ENCODE data around the gene ITM2C.

ITM2C gene

DNA sequence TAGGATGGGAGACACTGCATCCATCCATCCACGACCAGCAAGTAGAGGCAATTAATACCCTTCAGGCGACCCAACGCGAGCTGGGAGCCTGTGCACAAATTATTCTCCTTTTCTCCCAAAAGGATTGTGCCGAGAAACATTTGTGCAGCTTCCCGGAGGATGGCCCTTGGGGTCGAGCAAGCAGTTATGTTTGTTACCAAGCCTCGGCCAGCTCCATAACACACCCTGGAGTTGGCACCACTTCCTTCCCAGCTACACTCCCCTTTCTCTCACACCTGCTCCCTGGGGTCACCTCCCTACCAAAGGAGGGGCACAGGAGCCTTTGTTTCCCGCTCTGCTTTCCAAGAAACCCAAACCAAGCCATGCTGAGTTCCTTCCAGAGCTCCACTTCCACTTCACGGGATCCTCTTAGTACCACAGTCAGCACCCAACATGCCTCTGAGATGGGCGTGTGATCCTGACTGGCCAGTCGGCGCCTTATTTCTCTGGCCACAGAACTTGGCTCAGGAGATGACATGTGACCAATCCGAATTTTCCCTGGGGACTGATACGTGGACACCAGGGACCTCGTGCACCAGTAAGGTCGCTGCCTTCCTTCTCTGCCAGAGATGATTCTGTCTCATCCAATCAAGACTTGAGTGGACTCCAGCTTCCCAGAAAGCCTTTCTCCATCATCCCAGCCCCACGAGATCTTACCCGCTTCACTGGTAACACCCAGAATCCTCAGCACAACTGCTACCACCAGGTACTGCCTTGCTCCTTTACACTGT lies 31.8 kb downstream of the ITM2C start:
- no peak overlapping the region for H2BK15ac ChIP-seq (ENCODE audit: low read length)
- no peak overlapping the region for H3K27ac ChIP-seq (replicated peaks; ENCODE audit: low read length)
- H3K79me1 ChIP-seq (ENCODE audit: low read depth, low read length), result no peaks in the 10 kb centered on the region
- H2AFZ ChIP-seq (ENCODE audit: low read length), result no peak overlapping the region
- WGBS, 2 donors (ENCODE audit: extremely low coverage in 2 of 2, insufficient read length in 2 of 2, insufficient replicate concordance in 1 of 2), result no CpG with 5 or more reads among the region's 19 CpGs
- no peak overlapping the region for H3K23ac ChIP-seq (ENCODE audit: low read depth, low read length, poor library complexity)
- H2AK5ac ChIP-seq (ENCODE audit: low read depth, low read length), result no peak overlapping the region
- H3K9ac ChIP-seq (ENCODE audit: low read depth, low read length, poor library complexity), result no peak overlapping the region
- no peaks in the 10 kb centered on the region for H3K36me3 ChIP-seq (replicated peaks in 1 of 2; ENCODE audit: control insufficient read depth in 2 of 2, insufficient read depth in 2 of 2, low read length in 2 of 2)
- H4K91ac ChIP-seq (ENCODE audit: low read depth, low read length, poor library complexity), result no peak overlapping the region
- no peak overlapping the region for H3K14ac ChIP-seq (ENCODE audit: low read length)
- H3K4me3 ChIP-seq (ENCODE audit: low read length in 2 of 2), result no peak overlapping the region
- H2BK5ac ChIP-seq (ENCODE audit: low read length), result peak overlapping the region; percentile 54
- no peak overlapping the region for H4K8ac ChIP-seq (ENCODE audit: low read depth, low read length)
- H2BK120ac ChIP-seq (ENCODE audit: low read depth, low read length), result no peak overlapping the region
- no peak overlapping the region for H2BK12ac ChIP-seq (ENCODE audit: low read length)
- no peak overlapping the region for H3K4me2 ChIP-seq (ENCODE audit: insufficient read depth, low read length, poor library complexity, severe bottlenecking)
- no peaks in the 10 kb centered on the region for H3K27me3 ChIP-seq (ENCODE audit: control insufficient read depth in 3 of 3, insufficient read depth in 3 of 3, low read depth in 1 of 3, low read length in 3 of 3)
- no peak for DNase-seq (ENCODE audit: low spot score)
- H3K4me1 ChIP-seq (ENCODE audit: control insufficient read depth in 2 of 2, insufficient read depth in 1 of 2, low read depth in 1 of 2, low read length in 2 of 2), result peaks cover 6 to 31% of the 10 kb centered on the region in 2 donors
- H3K9me3 ChIP-seq (replicated peaks in 1 of 2; ENCODE audit: control insufficient read depth in 2 of 2, insufficient read depth in 1 of 2, low read depth in 1 of 2, low read length in 2 of 2), result peaks cover 0 to 3% of the 10 kb centered on the region in 2 donors
- no peak overlapping the region for H3K4ac ChIP-seq (ENCODE audit: low read length)
- no peak overlapping the region for H3K18ac ChIP-seq (ENCODE audit: low read length)

DNA sequence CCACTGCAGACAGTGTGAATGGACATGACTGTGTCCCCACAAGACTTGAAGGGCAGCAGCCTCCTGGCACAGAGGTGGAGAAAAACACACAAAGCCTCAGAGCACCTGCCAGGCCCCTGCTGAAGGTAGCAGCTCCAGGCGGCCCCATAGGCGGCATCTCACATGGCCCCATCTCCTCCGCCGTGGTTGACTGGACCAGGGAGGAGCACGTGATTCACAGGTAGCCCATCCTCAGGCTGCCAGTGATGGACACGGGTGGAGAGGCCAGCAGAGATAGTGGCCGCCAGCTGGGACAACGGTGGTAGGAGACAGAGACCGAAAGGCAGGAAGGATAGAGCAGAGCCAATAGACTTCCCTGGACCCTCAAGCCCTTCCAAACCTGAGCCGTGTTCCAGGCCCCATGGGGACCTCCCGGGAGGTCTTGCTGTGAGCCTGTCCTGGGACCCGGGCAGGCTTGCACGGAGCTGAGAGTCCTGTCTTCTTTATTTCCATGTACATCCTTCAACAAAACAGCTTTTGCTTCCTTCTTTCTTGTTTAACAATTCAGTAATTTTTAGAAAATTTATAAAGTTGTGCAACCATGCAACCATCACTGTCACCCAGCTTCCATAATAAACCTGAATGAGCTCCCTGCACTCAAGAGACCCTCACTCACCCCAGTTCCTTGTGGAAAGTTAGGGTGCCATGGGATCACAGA lies 33.4 kb downstream of the ITM2C start:
- Histone ChIP-seq H3K9ac (ENCODE audit: low read depth, low read length, poor library complexity) (no peak overlapping the region), H2BK12ac (ENCODE audit: low read length) (peak overlapping the region; percentile 33), H3K27me3 (ENCODE audit: control insufficient read depth in 3 of 3, insufficient read depth in 3 of 3, low read depth in 1 of 3, low read length in 3 of 3) (no peaks in the 10 kb centered on the region), H3K36me3 (replicated peaks in 1 of 2; ENCODE audit: control insufficient read depth in 2 of 2, insufficient read depth in 2 of 2, low read length in 2 of 2) (no peaks in the 10 kb centered on the region), H3K14ac (ENCODE audit: low read length) (no peak overlapping the region), H3K4ac (ENCODE audit: low read length) (peak overlapping the region; percentile 20), H3K27ac (replicated peaks; ENCODE audit: low read length) (no peak overlapping the region), H2AK5ac (ENCODE audit: low read depth, low read length) (peak overlapping the region; percentile 40), H3K4me2 (ENCODE audit: insufficient read depth, low read length, poor library complexity, severe bottlenecking) (no peak overlapping the region), H3K9me3 (replicated peaks in 1 of 2; ENCODE audit: control insufficient read depth in 2 of 2, insufficient read depth in 1 of 2, low read depth in 1 of 2, low read length in 2 of 2) (no peaks in the 10 kb centered on the region), H3K23ac (ENCODE audit: low read depth, low read length, poor library complexity) (no peak overlapping the region), H2AFZ (ENCODE audit: low read length) (peak overlapping the region; percentile 89), H2BK15ac (ENCODE audit: low read length) (peak overlapping the region; percentile 70), H2BK120ac (ENCODE audit: low read depth, low read length) (no peak overlapping the region), H4K91ac (ENCODE audit: low read depth, low read length, poor library complexity) (no peak overlapping the region), H3K4me1 (ENCODE audit: control insufficient read depth in 2 of 2, insufficient read depth in 1 of 2, low read depth in 1 of 2, low read length in 2 of 2) (peaks cover 7 to 27% of the 10 kb centered on the region in 2 donors), H2BK5ac (ENCODE audit: low read length) (peak overlapping the region; percentile 42), H3K18ac (ENCODE audit: low read length) (peak overlapping the region; percentile 51), H4K8ac (ENCODE audit: low read depth, low read length) (no peak overlapping the region), H3K79me1 (ENCODE audit: low read depth, low read length) (no peaks in the 10 kb centered on the region), H3K4me3 (ENCODE audit: low read length in 2 of 2) (no peak overlapping the region)
- no CpG with 5 or more reads among the region's 13 CpGs for WGBS, 2 donors (ENCODE audit: extremely low coverage in 2 of 2, insufficient read length in 2 of 2, insufficient replicate concordance in 1 of 2)
- no peak for DNase-seq (ENCODE audit: low spot score)

DNA sequence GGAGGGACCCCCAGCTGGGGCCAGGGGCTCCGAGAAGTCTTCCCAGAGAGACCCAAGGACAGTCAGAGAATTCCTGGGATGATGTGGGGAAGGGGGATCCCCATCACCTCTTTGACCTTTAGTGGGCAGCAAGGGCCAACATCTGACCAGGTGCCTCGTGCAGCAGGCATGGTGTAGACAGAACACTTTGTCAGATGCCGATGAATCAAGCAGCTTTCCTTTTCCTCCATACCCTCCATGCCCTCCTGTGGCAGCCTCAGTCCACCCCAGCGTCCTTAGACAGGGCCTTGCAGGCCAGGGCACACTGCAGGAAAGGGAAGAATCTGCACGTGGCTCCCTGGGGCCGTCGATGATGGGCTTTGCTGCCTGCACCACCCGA lies 34.0 kb downstream of the ITM2C start:
- H3K14ac ChIP-seq (ENCODE audit: low read length), result no peak overlapping the region
- H3K23ac ChIP-seq (ENCODE audit: low read depth, low read length, poor library complexity), result no peak overlapping the region
- peak overlapping the region; percentile 11 for H3K18ac ChIP-seq (ENCODE audit: low read length)
- H3K4me2 ChIP-seq (ENCODE audit: insufficient read depth, low read length, poor library complexity, severe bottlenecking), result no peak overlapping the region
- H3K9ac ChIP-seq (ENCODE audit: low read depth, low read length, poor library complexity), result no peak overlapping the region
- no peak overlapping the region for H2BK12ac ChIP-seq (ENCODE audit: low read length)
- DNase-seq (ENCODE audit: low spot score), result no peak
- no peak overlapping the region for H2BK15ac ChIP-seq (ENCODE audit: low read length)
- H3K79me1 ChIP-seq (ENCODE audit: low read depth, low read length), result no peaks in the 10 kb centered on the region
- H3K27me3 ChIP-seq (ENCODE audit: control insufficient read depth in 3 of 3, insufficient read depth in 3 of 3, low read depth in 1 of 3, low read length in 3 of 3), result peaks cover 0 to under 1% (median 0%) of the 10 kb centered on the region in 3 experiments
- H2BK5ac ChIP-seq (ENCODE audit: low read length), result no peak overlapping the region
- WGBS, 2 donors (ENCODE audit: extremely low coverage in 2 of 2, insufficient read length in 2 of 2, insufficient replicate concordance in 1 of 2), result no CpG with 5 or more reads among the region's 8 CpGs
- no peaks in the 10 kb centered on the region for H3K36me3 ChIP-seq (replicated peaks in 1 of 2; ENCODE audit: control insufficient read depth in 2 of 2, insufficient read depth in 2 of 2, low read length in 2 of 2)
- H2AK5ac ChIP-seq (ENCODE audit: low read depth, low read length), result no peak overlapping the region
- no peak overlapping the region for H3K27ac ChIP-seq (replicated peaks; ENCODE audit: low read length)
- H3K4me3 ChIP-seq (ENCODE audit: low read length in 2 of 2), result no peak overlapping the region
- H3K4me1 ChIP-seq (ENCODE audit: control insufficient read depth in 2 of 2, insufficient read depth in 1 of 2, low read depth in 1 of 2, low read length in 2 of 2), result peaks cover 6 to 23% of the 10 kb centered on the region in 2 donors
- H3K9me3 ChIP-seq (replicated peaks in 1 of 2; ENCODE audit: control insufficient read depth in 2 of 2, insufficient read depth in 1 of 2, low read depth in 1 of 2, low read length in 2 of 2), result no peaks in the 10 kb centered on the region
- no peak overlapping the region for H4K8ac ChIP-seq (ENCODE audit: low read depth, low read length)
- no peak overlapping the region for H4K91ac ChIP-seq (ENCODE audit: low read depth, low read length, poor library complexity)
- H2BK120ac ChIP-seq (ENCODE audit: low read depth, low read length), result no peak overlapping the region
- H2AFZ ChIP-seq (ENCODE audit: low read length), result peak overlapping the region; percentile 89
- H3K4ac ChIP-seq (ENCODE audit: low read length), result no peak overlapping the region

DNA sequence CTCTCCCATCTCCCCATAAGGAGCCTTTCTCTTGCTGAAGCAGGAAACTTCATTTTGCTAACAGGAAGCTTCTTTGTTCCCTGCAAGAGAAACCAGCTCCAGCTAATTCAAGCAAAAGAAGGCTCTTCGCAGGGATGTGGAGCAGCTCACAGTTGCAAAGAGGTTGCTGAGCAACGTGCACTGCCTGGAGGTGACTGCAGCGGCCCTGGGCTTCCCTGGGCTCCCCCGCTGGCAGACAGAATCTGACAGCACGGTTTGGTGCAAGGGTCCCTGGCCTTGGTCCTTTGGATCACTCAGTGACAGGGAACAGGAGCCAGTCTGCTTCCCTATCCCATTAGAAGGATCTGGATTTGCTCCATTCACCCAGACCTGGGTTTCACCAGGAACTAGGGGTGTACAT lies 34.5 kb downstream of the ITM2C start:
- H2AFZ ChIP-seq (ENCODE audit: low read length), result peak overlapping the region; percentile 89
- H3K27me3 ChIP-seq (ENCODE audit: control insufficient read depth in 3 of 3, insufficient read depth in 3 of 3, low read depth in 1 of 3, low read length in 3 of 3), result peaks cover 0 to 2% (median 0%) of the 10 kb centered on the region in 3 experiments
- H3K9ac ChIP-seq (ENCODE audit: low read depth, low read length, poor library complexity), result no peak overlapping the region
- no peak overlapping the region for H3K4ac ChIP-seq (ENCODE audit: low read length)
- no peak overlapping the region for H3K27ac ChIP-seq (replicated peaks; ENCODE audit: low read length)
- H2AK5ac ChIP-seq (ENCODE audit: low read depth, low read length), result no peak overlapping the region
- no peaks in the 10 kb centered on the region for H3K36me3 ChIP-seq (replicated peaks in 1 of 2; ENCODE audit: control insufficient read depth in 2 of 2, insufficient read depth in 2 of 2, low read length in 2 of 2)
- no peaks in the 10 kb centered on the region for H3K9me3 ChIP-seq (replicated peaks in 1 of 2; ENCODE audit: control insufficient read depth in 2 of 2, insufficient read depth in 1 of 2, low read depth in 1 of 2, low read length in 2 of 2)
- DNase-seq (ENCODE audit: low spot score), result no peak
- no peak overlapping the region for H4K8ac ChIP-seq (ENCODE audit: low read depth, low read length)
- H4K91ac ChIP-seq (ENCODE audit: low read depth, low read length, poor library complexity), result no peak overlapping the region
- H3K4me2 ChIP-seq (ENCODE audit: insufficient read depth, low read length, poor library complexity, severe bottlenecking), result no peak overlapping the region
- H2BK15ac ChIP-seq (ENCODE audit: low read length), result no peak overlapping the region
- no peak overlapping the region for H2BK120ac ChIP-seq (ENCODE audit: low read depth, low read length)
- WGBS, 2 donors (ENCODE audit: extremely low coverage in 2 of 2, insufficient read length in 2 of 2, insufficient replicate concordance in 1 of 2), result no CpG with 5 or more reads among the region's 5 CpGs
- peaks cover 6 to 19% of the 10 kb centered on the region in 2 donors for H3K4me1 ChIP-seq (ENCODE audit: control insufficient read depth in 2 of 2, insufficient read depth in 1 of 2, low read depth in 1 of 2, low read length in 2 of 2)
- no peak overlapping the region for H2BK12ac ChIP-seq (ENCODE audit: low read length)
- no peak overlapping the region for H2BK5ac ChIP-seq (ENCODE audit: low read length)
- no peaks in the 10 kb centered on the region for H3K79me1 ChIP-seq (ENCODE audit: low read depth, low read length)
- no peak overlapping the region for H3K14ac ChIP-seq (ENCODE audit: low read length)
- H3K4me3 ChIP-seq (ENCODE audit: low read length in 2 of 2), result no peak overlapping the region
- no peak overlapping the region for H3K23ac ChIP-seq (ENCODE audit: low read depth, low read length, poor library complexity)
- H3K18ac ChIP-seq (ENCODE audit: low read length), result no peak overlapping the region
